ENCODE results near the gene DYNC1LI2.
A peak's percentile ranks its signal among the peaks of the same experiment; 100 is the strongest.
"Not testable (repeated sequence)": the region's sequence is repeated elsewhere in the genome, so short reads cannot be mapped to it uniquely, and the experiment has no call there.

Gene DYNC1LI2

GRCh38 chr16:66695935-66696668, 55.3 kb downstream of the DYNC1LI2 start:
- no peak for DNase-seq

GRCh38 chr16:66695471-66695934, 55.9 kb downstream of the DYNC1LI2 start:
- DNase-seq: peak; percentile 14

- DNase-seq: no peak
Observed at GRCh38 chr16:66693149-66693548, 58.3 kb downstream of the DYNC1LI2 start.

GRCh38 chr16:66692341-66692740, 59.1 kb downstream of the DYNC1LI2 start:
- no peak for DNase-seq

- no peak for DNase-seq
Observed at GRCh38 chr16:66691234-66691633, 60.2 kb downstream of the DYNC1LI2 start.

- no peak for DNase-seq
Observed at GRCh38 chr16:66690106-66690847, 61.1 kb downstream of the DYNC1LI2 start.

DNA sequence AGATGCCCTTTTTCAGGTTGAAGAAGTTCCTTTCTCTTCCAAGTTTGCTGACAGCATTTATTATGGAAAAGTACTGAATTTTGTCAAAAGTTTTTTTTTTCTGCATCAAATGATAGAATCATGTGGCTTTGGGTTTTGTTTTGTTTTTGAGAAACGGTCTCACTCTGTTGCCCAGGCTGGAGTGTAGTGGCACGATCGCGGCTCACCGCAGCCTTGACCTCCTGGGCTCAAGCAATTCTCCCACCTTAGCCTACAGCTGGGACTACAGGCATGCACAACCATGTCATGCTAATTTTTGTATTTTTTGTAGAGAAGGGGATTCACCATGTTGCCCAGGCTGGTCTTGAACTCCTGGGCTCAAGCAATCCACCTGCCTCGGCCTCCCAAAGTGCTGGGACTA, 62.1 kb downstream of the DYNC1LI2 start:
- no peak for DNase-seq

DNA sequence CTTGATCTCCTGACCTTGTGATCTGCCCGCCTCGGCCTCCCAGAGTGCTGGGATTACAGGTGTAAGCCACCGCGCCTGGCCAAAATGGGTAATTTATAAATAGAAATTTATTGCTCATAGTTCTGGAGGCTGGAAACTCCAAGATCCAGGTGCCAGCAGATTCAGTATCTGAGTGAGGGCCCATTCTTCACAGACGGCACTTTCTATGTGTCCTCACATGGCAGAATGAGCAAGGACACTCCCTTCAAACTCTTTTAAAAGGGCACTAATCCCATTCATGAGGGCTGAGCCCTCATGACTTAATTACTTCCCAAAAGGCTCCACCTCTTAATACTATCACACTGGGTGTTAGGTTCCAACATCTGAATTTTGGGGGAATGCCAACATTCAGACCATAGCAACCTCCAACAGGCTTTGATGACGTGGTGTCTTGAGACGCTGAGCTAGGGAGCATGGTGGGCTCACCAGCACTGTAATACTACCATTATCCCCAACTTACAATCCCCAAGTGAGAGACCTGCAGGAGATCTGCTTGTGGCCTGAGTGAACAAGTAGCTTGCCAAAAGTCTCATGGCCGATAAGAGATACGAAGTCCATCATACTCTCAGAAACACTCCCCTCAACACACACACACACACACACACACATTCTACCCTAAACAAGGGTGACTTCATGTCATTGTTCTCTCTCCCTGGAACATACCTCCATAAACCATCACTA, 63.3 kb downstream of the DYNC1LI2 start:
- no peak for DNase-seq

GRCh38 chr16:66685501-66686115, 65.8 kb downstream of the DYNC1LI2 start:
- DNase-seq: not testable (repeated sequence)

GRCh38 chr16:66682271-66682670, 69.1 kb downstream of the DYNC1LI2 start:
- no peak for DNase-seq

DNA sequence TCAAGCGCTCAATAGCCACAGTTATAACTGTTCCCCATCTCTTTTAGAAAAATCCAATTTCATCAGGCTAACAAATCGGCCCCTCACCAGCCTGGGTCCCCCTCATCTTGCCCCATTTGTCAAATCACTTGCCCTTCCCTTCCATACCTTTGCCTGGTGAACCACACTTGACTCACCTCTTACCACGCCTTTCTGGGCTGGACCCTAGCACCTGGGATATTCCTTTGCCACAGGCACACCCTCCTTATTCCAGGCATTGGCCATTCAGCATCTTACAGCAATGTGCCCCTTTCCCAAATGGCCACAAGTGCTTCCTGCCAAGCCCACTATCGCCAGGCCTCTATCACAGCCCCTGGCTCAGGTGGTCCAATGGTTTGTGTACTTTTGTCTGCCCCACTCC, 69.7 kb downstream of the DYNC1LI2 start:
- no peak for DNase-seq

DNA sequence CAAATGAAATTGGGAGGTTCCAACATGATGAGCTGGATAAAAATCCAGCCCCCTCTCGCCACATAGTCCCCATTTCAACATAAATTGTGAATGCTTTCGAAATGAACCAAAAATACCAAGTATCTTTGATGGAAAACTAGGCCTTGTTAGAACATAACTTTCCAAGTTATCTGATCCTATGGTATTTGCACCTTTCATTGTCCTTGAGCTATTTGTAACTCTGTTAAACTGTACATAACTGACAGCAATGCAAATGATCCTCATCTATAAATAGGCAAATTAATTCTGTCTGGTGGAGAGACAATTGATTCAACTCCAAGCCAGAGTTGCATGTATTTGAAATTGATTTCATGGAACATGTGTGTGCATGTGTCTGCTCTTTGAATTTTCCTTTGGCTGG, 73.1 kb downstream of the DYNC1LI2 start:
- DNase-seq: no peak

DNA sequence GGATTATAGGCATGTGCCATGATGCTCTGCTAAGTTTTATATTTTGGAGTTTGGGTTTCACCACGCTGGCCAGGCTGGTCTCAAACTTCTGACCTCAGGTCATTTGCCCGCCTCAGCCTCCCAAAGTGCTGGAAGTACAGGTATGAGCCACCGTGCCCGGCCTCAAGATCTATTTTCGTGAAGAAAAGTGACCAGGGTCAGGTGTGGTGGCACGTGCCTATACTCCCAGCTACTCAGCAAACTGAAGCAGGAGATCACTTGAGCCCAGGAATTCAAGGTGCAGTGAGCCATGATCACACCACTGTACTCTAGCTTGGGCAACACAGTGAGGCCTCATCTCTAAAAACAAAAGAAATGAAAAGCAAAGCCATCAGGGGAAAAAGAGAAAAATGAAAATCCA, 73.6 kb downstream of the DYNC1LI2 start:
- no peak for DNase-seq

DNA sequence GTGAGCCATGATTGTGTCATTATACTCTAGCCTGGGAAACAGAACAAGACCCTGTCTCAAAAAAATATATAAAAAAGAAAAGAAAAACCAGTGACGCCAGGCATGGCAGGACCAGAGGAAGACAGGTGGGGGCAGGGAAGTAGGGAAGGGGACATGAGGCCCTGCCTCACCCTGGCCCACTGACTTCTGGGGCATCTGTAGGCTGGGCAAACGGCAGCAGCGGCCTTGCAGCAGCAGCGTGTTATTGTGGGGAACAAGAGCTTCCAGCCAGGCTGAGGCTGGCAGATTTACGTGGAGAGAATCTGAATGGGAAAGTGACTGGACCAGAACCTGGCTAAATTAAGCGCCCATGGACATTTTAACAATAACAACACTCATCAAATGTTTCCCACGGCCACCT, 74.2 kb downstream of the DYNC1LI2 start:
- no peak for DNase-seq

DNA sequence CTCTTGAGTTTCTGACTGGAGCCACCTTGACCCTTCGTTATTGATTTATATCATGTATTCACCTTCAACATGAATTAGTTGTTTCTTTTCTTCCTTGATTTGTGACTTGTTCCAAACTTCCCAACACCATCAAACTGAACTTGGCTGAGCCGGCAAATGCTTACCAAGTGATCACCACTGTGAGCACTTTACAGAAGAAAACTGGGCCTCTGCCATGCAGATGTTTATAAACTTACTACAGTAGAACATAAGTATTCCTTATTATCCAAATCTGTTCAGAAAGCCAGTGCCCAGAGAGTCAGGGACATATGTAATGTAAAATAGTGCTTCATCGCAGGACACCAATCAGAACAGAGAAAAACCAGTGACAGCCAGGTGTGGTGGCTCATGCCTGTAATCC, 74.8 kb downstream of the DYNC1LI2 start:
- no peak for DNase-seq

DNA sequence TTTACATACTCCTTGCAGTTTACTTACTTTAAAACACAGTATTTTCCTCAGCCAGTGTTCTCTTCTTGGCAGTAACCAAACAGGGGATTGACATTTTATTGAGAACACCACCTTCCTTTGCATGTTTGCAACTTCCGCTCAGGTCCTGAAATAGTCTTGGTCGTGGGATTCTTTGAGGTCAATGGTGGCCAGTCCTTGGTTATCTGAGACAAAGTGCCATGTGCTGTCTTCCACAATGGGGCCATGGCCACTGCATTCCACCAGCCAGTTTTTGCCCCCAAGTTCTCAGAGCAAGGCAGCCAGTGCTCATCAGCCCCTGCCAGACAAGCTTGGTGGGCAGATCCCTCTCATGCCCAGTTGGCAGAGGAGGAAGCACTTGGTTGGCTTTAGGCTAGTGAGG, 77.7 kb downstream of the DYNC1LI2 start:
- no peak for DNase-seq

Data from GDM1 (cell line).